DND-41 (cell line): ENCODE data around the gene CXCR5.

Experiments
- ATAC-seq: fragments of 200-7000 bp; cut with Tn5 transposase; 3 replicates; pipeline ENCODE4 v1.9.1; 2021; ENCODE audit warnings: low read depth; ENCODE audit not compliant: insufficient read depth
- DNase-seq: peaks from one replicate; pipeline ENCODE4 v3.0.0-alpha.2; 2020
- H2AFZ ChIP-seq: 2 replicates; pipeline ENCODE4 v1.6.0; 2012; ENCODE audit warnings: low read depth, low read length
- H3K27ac ChIP-seq: 2 replicates; pipeline ENCODE4 v1.5.1; 2012; ENCODE audit warnings: low read length, inconsistent platforms
- H3K27me3 ChIP-seq: fragments of 200-600 bp; sonication (generic); 2 replicates; pipeline ENCODE4 v1.6.0; 2012; ENCODE audit warnings: low read length, mild to moderate bottlenecking, inconsistent platforms; ENCODE audit not compliant: insufficient read depth, poor library complexity
- H3K36me3 ChIP-seq: 2 replicates; pipeline ENCODE4 v1.5.1; 2012; ENCODE audit warnings: low read length, inconsistent platforms; ENCODE audit not compliant: insufficient read depth
- H3K4me1 ChIP-seq: 2 replicates; pipeline ENCODE4 v1.5.1; 2012; ENCODE audit warnings: mild to moderate bottlenecking, low read length; ENCODE audit not compliant: insufficient read depth
- H3K4me2 ChIP-seq: 2 replicates; pipeline ENCODE4 v1.6.0; 2012; ENCODE audit warnings: mild to moderate bottlenecking, moderate library complexity, low read length, inconsistent platforms; ENCODE audit not compliant: insufficient read depth
- H3K4me3 ChIP-seq, 2 experiments: fragments of 200-600 bp in 1 of 2; shearing (Covaris generic) in 1 of 2; 2 replicates each; pipeline ENCODE4 v1.5.1; 2012 to 2016; ENCODE audit warnings: inconsistent platforms in 2 of 2, low read length in 2 of 2, mild to moderate bottlenecking in 2 of 2, low read depth in 1 of 2, moderate library complexity in 1 of 2
- H3K79me2 ChIP-seq: 2 replicates; pipeline ENCODE4 v1.6.0; 2012; ENCODE audit warnings: low read length, inconsistent platforms; ENCODE audit not compliant: insufficient read depth
- H3K9ac ChIP-seq: 2 replicates; pipeline ENCODE4 v1.6.0; 2012; ENCODE audit warnings: low read depth, mild to moderate bottlenecking, inconsistent platforms, low read length, moderate library complexity
- H3K9me3 ChIP-seq: 2 replicates; pipeline ENCODE4 v1.5.1; 2012; ENCODE audit warnings: low read length, moderate library complexity, mild to moderate bottlenecking, inconsistent platforms; ENCODE audit not compliant: insufficient read depth, severe bottlenecking
- H4K20me1 ChIP-seq: 2 replicates; pipeline ENCODE4 v1.6.0; 2012; ENCODE audit warnings: low read length; ENCODE audit not compliant: insufficient read depth
- CTCF ChIP-seq: IDR thresholded peaks from 2 replicates; pipeline ENCODE4 v1.5.1; 2012; ENCODE audit warnings: borderline replicate concordance, low read length, moderate library complexity, mild to moderate bottlenecking; ENCODE audit not compliant: poor library complexity, severe bottlenecking; ENCODE audit errors: extremely low read depth
- EZH2 ChIP-seq: IDR thresholded peaks from 3 replicates; pipeline ENCODE4 v1.6.1; 2012; ENCODE audit warnings: borderline replicate concordance, low read depth, mild to moderate bottlenecking, moderate library complexity, low read length, inconsistent platforms; ENCODE audit not compliant: severe bottlenecking

CXCR5 gene

GRCh38 chr11:118899706-118900360 is 16.1 kb downstream of the CXCR5 start:
- Histone ChIP-seq H3K9ac (no peak overlapping the region), H2AFZ (no peak overlapping the region), H4K20me1 (no peaks in the 10 kb centered on the region), H3K27me3 (no peaks in the 10 kb centered on the region), H3K4me2 (no peak overlapping the region), H3K27ac (no peak overlapping the region; the same call in 1 of the 2 replicates), H3K4me3 (no peak overlapping the region), H3K4me1 (peaks cover 24% of the 10 kb centered on the region), H3K79me2 (peaks cover 5% of the 10 kb centered on the region; the same call in 1 of the 2 replicates), H3K9me3 (no peaks in the 10 kb centered on the region), H3K36me3 (peaks cover 57% of the 10 kb centered on the region)
- DNase-seq = no peak
- no peak for ATAC-seq
- TF ChIP-seq CTCF (no peak), EZH2 (no peak)

DNA sequence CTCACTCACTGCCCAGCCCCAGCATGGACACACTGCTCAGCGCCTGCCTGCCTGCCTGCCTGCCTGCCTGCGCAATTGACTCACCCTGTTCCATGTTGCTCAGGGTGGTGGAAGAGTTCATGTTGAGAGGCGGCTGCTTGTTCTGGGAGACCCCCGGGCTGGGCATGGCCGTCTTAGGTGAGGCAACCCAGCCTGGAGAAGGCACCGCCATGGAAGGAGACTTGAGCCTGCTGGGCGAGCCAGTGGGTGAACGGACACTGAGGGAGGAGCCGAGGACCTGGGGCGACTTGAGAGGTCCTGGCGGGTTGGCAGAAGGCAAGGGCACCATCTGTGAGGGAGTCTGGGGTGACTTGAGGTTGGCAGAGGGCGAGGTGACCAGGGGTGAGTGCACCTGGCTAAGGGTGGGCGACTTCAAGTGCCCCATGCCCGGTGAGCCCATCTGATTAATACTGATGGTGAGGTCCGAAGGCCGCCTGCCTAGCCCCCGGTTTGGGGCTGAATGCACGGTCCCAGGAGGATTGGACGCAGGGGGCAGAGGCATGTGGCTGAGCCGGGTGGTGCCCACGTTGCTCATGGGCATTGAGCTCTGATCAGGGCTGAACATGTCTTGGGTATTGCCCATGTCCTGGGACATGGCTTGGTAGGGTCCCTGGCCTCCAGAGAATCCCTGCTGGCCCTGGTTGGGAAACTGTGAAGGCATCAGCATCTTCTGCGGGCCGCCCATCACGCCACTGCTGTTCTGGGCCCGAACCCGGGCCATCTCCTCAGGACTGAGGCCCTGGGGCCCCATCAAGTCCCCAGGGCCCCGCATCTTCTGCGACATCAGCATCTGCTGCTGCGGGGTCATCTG is 17.1 kb downstream of the CXCR5 start:
- DNase-seq = no peak
- H3K79me2 ChIP-seq = no peaks in the 10 kb centered on the region
- H3K4me1 ChIP-seq = peaks cover 15% of the 10 kb centered on the region
- ATAC-seq = no peak
- TF ChIP-seq CTCF (no peak), EZH2 (no peak)
- no peak overlapping the region for H3K9ac ChIP-seq
- H3K27ac ChIP-seq = no peak overlapping the region; the same call in 1 of the 2 replicates
- no peaks in the 10 kb centered on the region for H4K20me1 ChIP-seq
- peaks cover 61% of the 10 kb centered on the region for H3K36me3 ChIP-seq
- no peak overlapping the region for H3K4me3 ChIP-seq
- no peak overlapping the region for H2AFZ ChIP-seq
- no peak overlapping the region for H3K4me2 ChIP-seq
- H3K27me3 ChIP-seq = no peaks in the 10 kb centered on the region
- no peaks in the 10 kb centered on the region for H3K9me3 ChIP-seq

- H3K9me3 ChIP-seq = no peaks in the 10 kb centered on the region
- H3K27ac ChIP-seq = no peak overlapping the region
- H3K79me2 ChIP-seq = peaks cover 2% of the 10 kb centered on the region; the same call in 1 of the 2 replicates
- no peaks in the 10 kb centered on the region for H4K20me1 ChIP-seq
- ATAC-seq (no peak), DNase-seq (no peak)
- no peak overlapping the region for H2AFZ ChIP-seq
- H3K4me3 ChIP-seq = no peak overlapping the region
- H3K4me2 ChIP-seq = no peak overlapping the region
- peaks cover 7% of the 10 kb centered on the region for H3K4me1 ChIP-seq
- TF ChIP-seq EZH2 (no peak), CTCF (peak; percentile 40)
- no peak overlapping the region for H3K9ac ChIP-seq
- peaks cover 70% of the 10 kb centered on the region for H3K36me3 ChIP-seq
- H3K27me3 ChIP-seq = no peaks in the 10 kb centered on the region
Measured at GRCh38 chr11:118901494-118902335, 18.0 kb downstream of the CXCR5 start.
